Thoracic aorta (tissue), 2 donors: Measurements from ENCODE around the gene DEPP1. TPM values are rescaled to one million over a fixed set of nuclear protein-coding genes. Genes with fewer than 3 reads are reported as not detected.

Experiments
- ATAC-seq: fragments of 150-250 bp; one replicate; pipeline ENCODE4 v1.8.0; 2017; ENCODE audit warnings: low read depth; ENCODE audit not compliant: insufficient number of reproducible peaks, low FRiP score
- DNase-seq: peaks from one replicate; pipeline ENCODE4 v3.0.0-alpha.2; 2020; ENCODE audit warnings: low spot score
- H3K27ac ChIP-seq, 2 donors: fragments of 200-600 bp; sonication (generic); 1 replicate in 1 of 2; 2 replicates in 1 of 2; pipeline ENCODE4 v1.5.1; 2016; ENCODE audit warnings: mild to moderate bottlenecking in 2 of 2, moderate library complexity in 2 of 2
- H3K27me3 ChIP-seq: fragments of 200-600 bp; sonication (generic); replicated peaks from 2 replicates; pipeline ENCODE4 v1.6.0; 2016; ENCODE audit warnings: mild to moderate bottlenecking; ENCODE audit not compliant: insufficient read depth
- H3K36me3 ChIP-seq: fragments of 200-600 bp; sonication (generic); one replicate; pipeline ENCODE4 v1.5.1; 2016
- H3K4me1 ChIP-seq, 2 donors: fragments of 200-600 bp; sonication (generic); 1 replicate in 1 of 2; 2 replicates in 1 of 2; pipeline versions ENCODE4 v1.5.1 to v1.6.0; 2016; ENCODE audit warnings: low read depth in 2 of 2, mild to moderate bottlenecking in 1 of 2; ENCODE audit not compliant: control insufficient read depth in 1 of 2
- H3K4me3 ChIP-seq: fragments of 200-600 bp; sonication (generic); 2 replicates; pipeline ENCODE4 v1.5.1; 2016; ENCODE audit warnings: mild to moderate bottlenecking
- H3K9me3 ChIP-seq: fragments of 200-600 bp; sonication (generic); 2 replicates; pipeline ENCODE4 v1.5.1; 2016
- total RNA-seq, 2 donors: library from RNA; depleted of rRNA; stranded (reverse); fragments of >200 nt; gene quantifications; one replicate each; pipeline versions ENCODE4 v1.1.0 to v1.2.3, GENCODE V29; 2016
- TF ChIP-seq, protein P1 (sequence below): fragments of 200-600 bp; sonication (generic); IDR thresholded peaks from one replicate; pipeline ENCODE4 v1.5.1; 2019; ENCODE audit warnings: antibody characterized with exemption

Gene DEPP1
- total RNA-seq, 2 donors from 2014 or later, result 473 to 661 TPM

DNA sequence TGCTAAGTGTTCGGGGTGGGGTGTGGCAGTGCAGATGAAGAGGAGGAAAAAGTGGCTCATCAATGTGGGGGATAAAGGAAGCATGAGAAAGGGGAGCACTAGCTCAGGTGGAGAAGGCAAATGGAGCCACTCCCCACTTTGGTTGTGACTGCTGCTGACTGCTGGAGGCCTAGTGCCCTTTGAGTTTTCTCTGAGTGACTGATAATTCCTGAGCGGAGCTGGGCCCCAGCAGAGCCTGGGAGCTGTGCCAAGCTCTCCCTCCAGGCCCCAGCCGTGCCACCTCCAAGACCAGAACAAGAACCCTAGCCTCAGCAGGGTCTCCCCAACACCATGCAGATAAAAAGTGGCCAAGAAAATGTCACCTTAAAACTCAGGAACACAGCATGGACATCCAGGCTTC, 28.7 kb downstream of the DEPP1 start:
- H3K27ac ChIP-seq, result no peak overlapping the region
- no peaks in the 10 kb centered on the region for H3K9me3 ChIP-seq
- no peak overlapping the region for H3K4me3 ChIP-seq
- TF ChIP-seq, protein P1, sequence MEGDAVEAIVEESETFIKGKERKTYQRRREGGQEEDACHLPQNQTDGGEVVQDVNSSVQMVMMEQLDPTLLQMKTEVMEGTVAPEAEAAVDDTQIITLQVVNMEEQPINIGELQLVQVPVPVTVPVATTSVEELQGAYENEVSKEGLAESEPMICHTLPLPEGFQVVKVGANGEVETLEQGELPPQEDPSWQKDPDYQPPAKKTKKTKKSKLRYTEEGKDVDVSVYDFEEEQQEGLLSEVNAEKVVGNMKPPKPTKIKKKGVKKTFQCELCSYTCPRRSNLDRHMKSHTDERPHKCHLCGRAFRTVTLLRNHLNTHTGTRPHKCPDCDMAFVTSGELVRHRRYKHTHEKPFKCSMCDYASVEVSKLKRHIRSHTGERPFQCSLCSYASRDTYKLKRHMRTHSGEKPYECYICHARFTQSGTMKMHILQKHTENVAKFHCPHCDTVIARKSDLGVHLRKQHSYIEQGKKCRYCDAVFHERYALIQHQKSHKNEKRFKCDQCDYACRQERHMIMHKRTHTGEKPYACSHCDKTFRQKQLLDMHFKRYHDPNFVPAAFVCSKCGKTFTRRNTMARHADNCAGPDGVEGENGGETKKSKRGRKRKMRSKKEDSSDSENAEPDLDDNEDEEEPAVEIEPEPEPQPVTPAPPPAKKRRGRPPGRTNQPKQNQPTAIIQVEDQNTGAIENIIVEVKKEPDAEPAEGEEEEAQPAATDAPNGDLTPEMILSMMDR, result no peak
- ATAC-seq (no peak), DNase-seq (no peak)
- H3K36me3 ChIP-seq, result no peaks in the 10 kb centered on the region
- H3K27me3 ChIP-seq, result no peaks in the 10 kb centered on the region
- H3K4me1 ChIP-seq, result peaks cover 0 to 5% of the 10 kb centered on the region in 2 donors

DNA sequence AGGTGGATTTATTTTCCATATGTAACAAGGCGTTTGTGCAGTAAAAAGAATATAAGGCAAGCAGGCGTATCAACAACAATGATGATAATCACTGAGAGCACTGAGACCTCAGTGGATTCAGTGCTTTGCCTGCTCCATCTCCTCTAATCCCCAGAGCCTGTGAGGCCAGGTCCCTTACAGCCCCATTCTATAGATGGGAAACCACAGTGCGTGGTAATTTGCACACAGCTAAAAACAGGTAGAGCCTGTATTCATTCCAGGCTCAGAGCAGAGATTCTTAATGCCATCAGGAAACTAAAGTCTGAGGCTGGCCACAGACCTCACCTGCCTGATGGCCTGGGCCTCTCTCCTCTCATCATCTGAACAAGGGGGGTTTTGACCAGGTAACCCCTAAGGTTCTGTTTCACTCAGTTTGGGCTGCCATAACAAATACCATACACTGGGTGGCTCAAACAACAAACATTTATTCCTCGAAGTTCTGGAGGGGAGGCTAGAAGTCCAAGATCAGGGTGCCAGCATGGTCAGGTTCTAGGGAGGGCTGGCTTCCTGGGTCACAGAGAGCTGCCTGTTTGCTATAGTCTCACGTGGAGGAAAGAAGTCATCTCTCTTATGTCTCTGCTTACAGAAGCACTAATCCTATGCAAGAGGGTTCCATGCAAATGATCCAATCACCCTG, 29.3 kb downstream of the DEPP1 start:
- Histone ChIP-seq H3K27ac (no peak overlapping the region), H3K9me3 (peaks cover under 1% of the 10 kb centered on the region), H3K36me3 (no peaks in the 10 kb centered on the region), H3K27me3 (no peaks in the 10 kb centered on the region), H3K4me1 (peaks cover 0 to 5% of the 10 kb centered on the region in 2 donors), H3K4me3 (no peak overlapping the region)
- ATAC-seq, result no peak
- DNase-seq, result no peak
- TF ChIP-seq, protein P1, result no peak

DNA sequence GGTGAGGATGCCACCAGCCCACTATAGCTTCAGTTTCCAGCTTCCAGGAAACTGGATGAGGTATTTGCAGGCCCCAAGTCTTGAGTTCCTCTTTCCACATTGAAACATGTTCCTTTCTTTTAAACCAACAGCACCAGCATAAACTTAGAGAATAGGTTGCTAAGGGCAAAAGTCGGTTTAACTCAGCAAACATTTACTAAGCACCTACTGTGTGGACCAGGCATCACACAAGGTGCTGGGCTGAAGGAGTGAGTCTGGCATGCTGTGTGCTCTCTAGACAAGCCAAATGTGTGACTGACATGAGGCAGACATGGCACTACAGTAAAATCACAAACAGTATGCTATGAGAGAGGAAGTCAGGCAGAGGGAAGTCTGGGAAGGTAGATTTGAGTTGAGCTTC, 30.0 kb downstream of the DEPP1 start:
- TF ChIP-seq, protein P1, result no peak
- H3K4me1 ChIP-seq, result peaks cover 0 to 5% of the 10 kb centered on the region in 2 donors
- H3K27me3 ChIP-seq, result no peaks in the 10 kb centered on the region
- H3K9me3 ChIP-seq, result peaks cover 4% of the 10 kb centered on the region
- no peak overlapping the region for H3K4me3 ChIP-seq
- DNase-seq (no peak), ATAC-seq (no peak)
- no peaks in the 10 kb centered on the region for H3K36me3 ChIP-seq
- H3K27ac ChIP-seq, result no peak overlapping the region

DNA sequence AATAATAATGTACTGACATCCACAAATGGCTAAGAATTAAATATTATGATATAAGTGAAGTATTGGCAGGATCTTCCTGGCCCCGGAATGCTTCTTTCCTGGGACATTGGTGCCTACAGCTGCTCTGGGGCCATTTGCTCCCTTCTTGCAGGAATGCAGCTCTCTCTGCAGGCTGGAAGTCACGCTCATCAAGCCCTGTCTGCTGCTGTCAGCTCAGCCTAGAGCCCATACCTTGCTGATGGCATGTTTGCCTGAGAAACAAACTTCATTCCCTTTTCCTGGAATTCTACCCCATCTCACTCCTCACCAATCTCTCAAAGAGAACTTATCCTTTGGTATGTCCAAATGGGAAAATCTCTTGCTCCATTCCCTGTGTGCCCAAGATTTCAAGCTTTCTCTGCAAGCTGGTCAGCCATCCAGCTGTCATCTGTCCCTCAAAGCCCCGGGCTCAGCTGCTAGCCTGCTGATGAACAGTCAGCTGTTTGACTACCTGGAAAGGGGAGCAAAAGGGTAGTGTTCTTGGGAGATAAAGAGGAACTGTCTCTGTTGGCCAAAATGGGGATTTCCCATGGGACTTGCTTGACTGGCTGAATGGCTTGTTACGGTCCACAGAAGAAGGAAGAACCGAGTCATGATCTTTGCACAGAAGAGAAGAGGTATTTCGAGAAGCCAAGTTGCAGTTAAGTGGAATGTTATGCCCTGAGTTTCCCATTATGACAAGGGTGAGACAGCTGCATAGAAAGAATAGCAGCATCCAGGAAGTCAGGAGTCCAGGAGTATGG, 31.0 kb downstream of the DEPP1 start:
- H3K27me3 ChIP-seq, result no peaks in the 10 kb centered on the region
- TF ChIP-seq, protein P1, result no peak
- H3K36me3 ChIP-seq, result no peaks in the 10 kb centered on the region
- no peak overlapping the region for H3K27ac ChIP-seq
- H3K9me3 ChIP-seq, result peaks cover 4% of the 10 kb centered on the region
- H3K4me3 ChIP-seq, result no peak overlapping the region
- peaks cover 0 to 5% of the 10 kb centered on the region in 2 donors for H3K4me1 ChIP-seq
- ATAC-seq, result no peak
- DNase-seq, result no peak

DNA sequence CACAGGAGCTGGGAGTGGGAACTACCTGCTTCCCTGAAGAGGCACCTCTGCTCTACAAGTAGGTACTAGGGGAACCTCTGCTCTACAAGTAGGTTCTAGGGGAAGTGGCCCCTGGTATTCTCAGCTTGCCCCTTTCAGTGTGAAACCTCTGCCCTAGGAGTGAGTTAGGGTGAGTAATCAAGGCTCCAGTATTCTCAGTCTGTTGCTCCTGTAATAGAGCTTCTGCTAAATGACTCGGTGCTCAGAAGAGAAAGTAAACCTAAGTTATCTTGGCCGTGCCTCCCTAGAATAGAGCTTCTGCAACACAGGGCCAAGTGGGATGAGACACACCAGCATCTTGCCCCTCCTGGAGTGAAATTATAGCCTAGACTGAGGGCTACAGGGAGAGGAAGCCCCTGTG, 32.4 kb downstream of the DEPP1 start:
- DNase-seq, result no peak
- Histone ChIP-seq H3K4me3 (no peak overlapping the region), H3K36me3 (no peaks in the 10 kb centered on the region), H3K27me3 (no peaks in the 10 kb centered on the region), H3K27ac (no peak overlapping the region), H3K9me3 (peaks cover 4% of the 10 kb centered on the region), H3K4me1 (peaks cover 0 to 5% of the 10 kb centered on the region in 2 donors)
- ATAC-seq, result no peak
- TF ChIP-seq, protein P1, result no peak
